GM21367 (cell line): ENCODE measurements around the gene HDAC7.

Source experiments
- ATAC-seq: cut with Tn5 transposase; IDR thresholded peaks from one replicate; pipeline ENCODE4 v1.9.1; 2021; ENCODE audit not compliant: unreplicated experiment

The HDAC7 gene

DNA sequence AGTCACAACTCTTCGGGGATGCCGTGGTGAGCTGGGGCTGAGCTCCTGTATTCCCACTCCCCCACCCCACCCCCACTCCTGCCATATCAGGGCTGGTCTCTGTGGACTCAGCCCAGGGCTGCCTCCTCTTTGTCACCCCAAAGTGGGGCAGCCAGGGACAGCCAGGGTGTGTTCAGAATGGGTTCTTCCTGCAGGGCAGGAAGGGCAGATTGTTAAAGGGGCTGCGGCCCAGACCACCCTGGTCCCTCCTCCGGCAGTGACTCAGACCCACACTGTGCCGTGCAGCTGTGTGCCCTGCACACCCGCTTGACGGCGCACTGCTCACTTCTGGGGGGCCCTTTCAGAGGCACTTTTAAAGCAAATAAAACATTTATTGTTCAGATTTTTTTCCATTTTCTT is 37.3 kb downstream of the HDAC7 start:
- no peak for ATAC-seq

DNA sequence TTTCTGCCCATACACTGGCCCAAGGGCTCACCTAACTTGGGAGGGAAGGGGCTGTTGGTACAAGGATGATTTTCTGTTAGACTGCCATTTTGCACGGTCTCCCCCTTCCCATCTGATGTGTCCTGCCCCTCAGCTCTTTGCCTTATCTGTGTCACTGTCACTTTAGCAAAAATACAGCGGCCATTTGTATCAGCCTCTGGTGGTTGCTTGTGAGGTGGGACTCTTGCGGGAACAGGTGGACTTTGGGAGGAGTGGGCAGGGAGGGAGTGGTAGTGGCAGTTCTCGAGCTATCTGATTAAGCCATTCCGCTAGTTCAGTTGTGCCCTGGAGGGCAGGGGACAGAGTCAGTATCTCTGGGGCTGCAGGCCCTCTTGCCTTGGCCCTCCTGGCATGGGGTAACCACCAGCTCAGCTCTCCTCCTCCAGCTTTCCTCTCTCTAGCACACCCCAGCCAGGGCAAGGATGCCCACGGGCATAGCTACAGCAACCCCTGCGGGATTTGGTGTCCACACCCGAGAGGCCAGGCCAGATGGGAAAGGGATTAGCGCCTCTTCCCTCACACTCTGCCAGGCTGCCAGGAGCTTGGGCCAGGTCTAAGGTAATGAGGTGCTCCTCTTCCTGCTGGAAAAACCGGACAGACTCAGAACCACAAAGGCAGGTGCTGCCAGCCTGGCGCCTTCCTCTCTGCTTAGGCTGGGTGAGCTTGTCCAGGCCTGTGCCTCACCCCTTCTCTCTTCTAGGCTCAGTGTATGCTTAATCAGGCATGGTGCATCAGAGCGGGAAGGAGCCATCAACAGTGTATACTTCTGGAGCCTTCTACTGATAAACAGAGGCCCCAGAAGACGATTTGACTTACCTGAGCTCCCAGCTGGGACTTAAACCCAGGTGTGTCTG is 38.0 kb downstream of the HDAC7 start:
- no peak for ATAC-seq

DNA sequence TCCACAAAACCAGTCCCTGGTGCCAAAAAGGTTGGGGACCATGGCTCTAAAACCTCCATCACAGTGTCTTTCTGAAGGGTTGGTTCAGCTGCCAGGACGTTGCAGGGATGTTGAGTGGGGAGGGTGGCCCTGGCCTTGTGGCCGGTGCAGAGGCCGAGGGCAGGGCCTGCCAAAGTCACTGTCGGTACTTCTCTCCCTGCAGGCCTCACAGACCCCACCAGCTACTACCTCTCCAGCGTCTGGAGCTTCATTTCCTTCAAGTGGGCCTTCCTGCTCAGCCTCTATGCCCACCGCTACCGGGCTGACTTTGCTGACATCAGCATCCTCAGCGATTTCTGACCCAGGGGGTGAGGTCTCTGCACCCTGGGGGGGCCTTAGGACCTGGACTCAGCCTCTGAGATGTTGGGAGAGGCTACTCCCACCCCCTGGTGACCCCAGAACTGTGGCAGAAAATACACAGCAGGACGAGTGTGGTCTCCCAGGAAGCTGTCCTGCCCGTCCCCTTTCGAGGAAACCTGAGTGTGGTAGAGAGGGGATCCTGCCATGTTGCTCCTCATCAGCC is 39.7 kb downstream of the HDAC7 start:
- ATAC-seq = no peak

DNA sequence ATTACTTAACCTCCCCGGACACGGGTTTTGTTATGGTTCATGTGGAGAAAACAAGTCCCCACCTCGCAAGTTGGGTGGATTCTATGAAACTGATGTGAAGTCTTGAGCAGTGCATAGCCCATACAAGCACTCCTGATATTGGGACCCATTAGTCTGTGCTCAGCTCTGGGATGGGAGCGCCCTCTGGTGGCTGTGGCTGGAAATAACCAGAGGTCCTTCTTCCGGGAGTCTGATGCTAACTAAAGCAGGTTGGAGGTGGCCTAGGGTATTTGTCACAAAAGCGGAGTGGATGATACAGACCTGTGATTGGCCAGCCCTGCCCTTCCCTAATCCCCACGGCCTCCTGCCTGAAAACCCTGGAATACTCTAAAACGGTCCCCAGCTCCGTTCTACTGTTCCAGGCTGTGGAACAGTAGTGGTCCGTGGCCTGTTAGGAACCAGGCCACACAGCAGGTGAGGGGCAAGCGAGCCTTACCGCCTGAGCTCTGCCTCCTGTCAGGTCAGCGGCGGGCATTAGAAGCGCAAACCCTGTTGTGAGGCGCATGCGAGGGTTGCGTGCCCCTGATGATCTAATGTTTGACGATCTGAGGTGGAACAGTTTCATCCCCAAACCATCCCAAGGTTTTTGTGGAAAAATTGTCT is 40.3 kb downstream of the HDAC7 start:
- ATAC-seq = peak; percentile 76

GRCh38 chr12:47778881-47779280 is 40.8 kb downstream of the HDAC7 start:
- no peak for ATAC-seq

GRCh38 chr12:47777741-47778558 is 41.8 kb downstream of the HDAC7 start:
- no peak for ATAC-seq

DNA sequence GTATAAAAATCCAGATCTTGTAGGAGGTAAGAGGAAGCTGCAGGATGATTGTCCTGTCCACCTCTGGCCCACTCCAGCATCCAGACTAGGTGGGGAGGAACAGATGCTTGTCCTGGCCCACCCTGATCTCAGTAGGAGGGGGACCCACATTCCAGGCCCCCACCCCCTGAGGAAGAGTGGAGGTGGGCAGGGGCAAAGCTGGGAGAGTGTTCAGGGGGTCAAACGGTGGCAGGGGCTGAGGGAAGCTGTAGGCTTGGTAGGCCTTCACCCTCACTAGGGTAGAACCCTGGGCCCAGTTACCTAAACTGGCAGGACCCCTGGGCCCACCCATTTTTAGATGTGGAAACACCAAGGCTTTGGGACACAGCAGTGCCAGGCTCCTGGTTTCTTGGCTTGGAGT is 42.6 kb downstream of the HDAC7 start:
- no peak for ATAC-seq

- ATAC-seq = no peak
These were observed 43.1 kb downstream of the HDAC7 start for GRCh38 chr12:47776471-47777143.

DNA sequence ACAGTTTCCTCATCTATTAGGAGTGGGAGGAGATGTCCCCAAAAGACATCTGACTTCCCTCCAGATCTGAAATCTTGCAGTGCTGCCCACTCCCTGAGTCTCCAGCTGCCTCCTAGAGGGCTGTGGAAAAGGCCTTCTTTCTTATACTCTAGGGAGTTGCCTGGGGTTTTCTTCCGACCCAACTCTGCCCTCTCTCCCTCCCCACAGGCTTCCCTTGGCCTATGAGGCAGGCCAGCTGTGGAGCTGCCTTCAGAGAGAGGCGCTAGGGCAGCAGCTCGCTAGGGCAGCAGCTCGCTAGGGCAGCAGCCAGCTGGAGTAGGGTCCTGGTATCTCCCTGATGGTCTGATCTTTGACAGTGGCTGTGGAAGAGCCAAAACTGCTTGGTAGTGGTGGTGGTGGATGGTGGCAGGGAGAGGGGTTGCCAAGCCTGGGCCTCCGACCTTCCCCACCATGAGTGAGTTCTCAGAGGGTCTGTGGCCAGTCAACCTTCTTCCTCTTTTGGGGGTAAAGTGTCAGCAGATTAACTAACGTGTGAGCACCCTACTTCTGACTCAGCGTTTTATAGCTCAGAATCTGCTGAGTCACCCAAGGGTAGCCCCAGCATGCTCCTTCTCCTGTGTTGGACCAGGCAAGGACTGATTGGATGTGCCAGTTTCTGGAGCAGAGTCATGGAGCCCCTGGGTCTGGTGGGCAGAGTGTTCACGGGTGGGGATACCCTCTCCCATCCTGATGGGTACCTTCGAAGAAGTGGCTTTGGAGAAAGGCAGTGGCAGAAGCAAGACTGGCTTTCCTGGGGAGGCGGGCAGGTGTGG is 44.4 kb downstream of the HDAC7 start:
- ATAC-seq = no peak

DNA sequence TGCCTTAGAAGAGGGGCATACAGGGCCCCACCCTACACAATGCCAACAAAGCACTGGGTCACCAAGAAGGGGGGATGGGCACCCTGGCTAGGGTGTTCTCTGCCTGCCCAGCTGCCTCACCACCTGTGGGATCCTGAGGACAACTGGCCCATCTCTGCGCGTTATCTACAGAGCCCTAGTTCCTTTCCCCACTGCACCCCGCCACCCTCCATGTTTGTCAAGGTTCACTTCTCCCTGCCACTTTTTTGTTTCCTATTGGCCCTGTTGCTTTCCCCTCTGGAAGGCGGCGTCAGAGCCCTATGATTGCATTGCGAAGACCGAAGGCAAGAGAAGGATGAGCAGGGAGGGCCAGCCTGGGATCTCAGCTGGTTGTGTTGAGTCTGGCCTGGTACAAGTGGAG is 45.0 kb downstream of the HDAC7 start:
- no peak for ATAC-seq

GRCh38 chr12:47773858-47774580 is 45.7 kb downstream of the HDAC7 start:
- ATAC-seq = no peak

- peak; percentile 70 for ATAC-seq
These were observed 46.4 kb downstream of the HDAC7 start, which contains the start of gene SLC48A1 for GRCh38 chr12:47773062-47773857. TSS of gene SLC48A1 (plus strand) at chr12:47773238. CDS start at chr12:47773305, 67 bp downstream.

GRCh38 chr12:47772738-47773061 is 47.0 kb downstream of the HDAC7 start:
- no peak for ATAC-seq

- no peak for ATAC-seq
These were observed 47.5 kb downstream of the HDAC7 start for GRCh38 chr12:47772094-47772660.

GRCh38 chr12:47771304-47771703 is 48.4 kb downstream of the HDAC7 start:
- ATAC-seq = no peak

DNA sequence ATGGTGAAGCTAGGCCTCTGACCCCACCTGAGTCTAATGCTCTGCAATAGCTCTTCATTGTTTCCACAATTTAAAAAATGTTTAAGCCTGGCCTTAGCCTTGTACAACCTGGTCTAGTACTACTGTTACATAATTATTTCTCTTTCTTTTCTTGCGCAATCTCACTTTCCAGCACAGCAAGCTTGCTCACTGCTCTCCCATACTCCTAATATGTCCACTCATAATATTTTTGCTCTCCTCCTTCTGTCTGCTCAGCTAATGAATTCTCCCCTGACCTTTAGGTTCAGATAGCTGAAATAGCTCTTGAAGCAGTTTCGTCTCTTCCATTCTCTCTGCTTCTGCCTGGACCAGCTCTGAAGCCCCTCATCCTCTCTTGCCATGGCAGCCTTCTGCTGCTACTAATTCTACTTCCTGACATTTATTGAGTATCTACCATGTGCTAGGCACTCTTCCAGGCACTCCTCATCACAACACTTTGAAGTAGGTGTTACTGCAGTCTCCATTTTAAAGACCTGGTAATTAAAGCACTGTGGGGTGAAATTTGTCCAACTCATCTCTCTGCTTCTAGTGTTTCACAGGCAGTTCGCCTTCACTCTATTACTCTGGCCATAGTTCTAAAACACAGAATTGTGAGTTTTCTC is 49.5 kb downstream of the HDAC7 start:
- no peak for ATAC-seq

- ATAC-seq = no peak
These were observed 50.2 kb downstream of the HDAC7 start for GRCh38 chr12:47769234-47770085.
